AG09309 (cell line): ENCODE results near the gene GARIN3.

Source experiments
- DNase-seq: peaks from one replicate; pipeline ENCODE4 v3.0.0-alpha.2; 2010; ENCODE audit warnings: low read depth
- H3K4me3 ChIP-seq: 2 replicates; pipeline ENCODE4 v1.5.1; 2011; ENCODE audit warnings: mild to moderate bottlenecking, low read depth, low read length, moderate library complexity; ENCODE audit not compliant: control insufficient read depth
- CTCF ChIP-seq: IDR thresholded peaks from 2 replicates; pipeline ENCODE4 v1.5.1; 2011; ENCODE audit warnings: mild to moderate bottlenecking, low read depth, low read length, inconsistent platforms; ENCODE audit not compliant: insufficient read depth, control insufficient read depth; ENCODE audit errors: missing control alignments

Gene GARIN3

GRCh38 chr5:157161996-157162395, 4.1 kb downstream of the GARIN3 start:
- DNase-seq = no peak
- TF ChIP-seq CTCF = no peak

GRCh38 chr5:157160001-157160400, 6.1 kb downstream of the GARIN3 start:
- no peak for DNase-seq
- no peak overlapping the region for H3K4me3 ChIP-seq
- no peak for TF ChIP-seq CTCF

More at GRCh38 chr5:157161996-157162395, 4.1 kb downstream of the GARIN3 start:
- H3K4me3 ChIP-seq = no peak overlapping the region

GRCh38 chr5:157159209-157159751, 6.8 kb downstream of the GARIN3 start:
- no peak for TF ChIP-seq CTCF
- no peak for DNase-seq

GRCh38 chr5:157157293-157157891, 8.7 kb downstream of the GARIN3 start:
- no peak overlapping the region for H3K4me3 ChIP-seq
- no peak for TF ChIP-seq CTCF
- DNase-seq = no peak

More at GRCh38 chr5:157159209-157159751, 6.8 kb downstream of the GARIN3 start:
- no peak overlapping the region for H3K4me3 ChIP-seq

GRCh38 chr5:157155297-157155696, 10.8 kb downstream of the GARIN3 start:
- DNase-seq = no peak
- no peak overlapping the region for H3K4me3 ChIP-seq
- TF ChIP-seq CTCF = no peak

GRCh38 chr5:157150995-157151394, 15.1 kb downstream of the GARIN3 start:
- DNase-seq = no peak
- H3K4me3 ChIP-seq = no peak overlapping the region
- no peak for TF ChIP-seq CTCF
